Thyroid gland (tissue), 4 donors: ENCODE data around the gene DNAJB6. TPM values are rescaled to one million over a fixed set of nuclear protein-coding genes. Genes with fewer than 3 reads are reported as not detected.

Experiments
- DNase-seq, 2 donors: peaks; one replicate each; pipeline ENCODE4 v3.0.0-alpha.2; 2019
- H3K27ac ChIP-seq, 3 donors: fragments of 200-600 bp; sonication (generic); 1 replicate in 2 of 3; 2 replicates in 1 of 3; pipeline ENCODE4 v1.5.1; 2016 to 2019; ENCODE audit warnings: mild to moderate bottlenecking in 1 of 3, moderate library complexity in 1 of 3
- H3K27me3 ChIP-seq: fragments of 200-600 bp; sonication (generic); one replicate; pipeline ENCODE4 v1.5.1; 2019
- H3K36me3 ChIP-seq, 2 donors: fragments of 200-600 bp; sonication (generic); one replicate each; pipeline ENCODE4 v1.5.1; 2016 to 2019
- H3K4me1 ChIP-seq, 2 donors: fragments of 200-600 bp; sonication (generic); one replicate each; pipeline ENCODE4 v1.5.1; 2017 to 2019
- H3K4me3 ChIP-seq, 3 donors: fragments of 200-600 bp; sonication (generic); replicated peaks in 1 of 3; 1 replicate in 2 of 3; 2 replicates in 1 of 3; pipeline ENCODE4 v1.5.1; 2016; ENCODE audit warnings: mild to moderate bottlenecking in 1 of 3
- H3K9me3 ChIP-seq: fragments of 200-600 bp; sonication (generic); one replicate; pipeline ENCODE4 v1.5.1; 2017
- CTCF ChIP-seq, 6 experiments: fragments of 200-600 bp in 3 of 6; fragments of 450-650 bp in 3 of 6; sonication (generic) in 3 of 6; IDR thresholded peaks; one replicate each; pipeline ENCODE4 v1.5.1; 2016 to 2019; ENCODE audit warnings: antibody characterized with exemption in 6 of 6, mild to moderate bottlenecking in 2 of 6, inconsistent platforms in 1 of 6, moderate library complexity in 1 of 6
- POLR2A ChIP-seq, 2 donors: fragments of 450-650 bp; IDR thresholded peaks; one replicate each; pipeline ENCODE4 v1.6.1; 2017; ENCODE audit warnings: antibody characterized with exemption in 2 of 2, mild to moderate bottlenecking in 2 of 2, moderate library complexity in 1 of 2
- WGBS, 2 donors: methylation state at CpG; one replicate each; pipeline ENCODE4 v1.1.5; 2017; 5-methylcytosine and 5-hydroxymethylcytosine counted together
- intact Hi-C: fragments of 100-400 bp; cut with DNase I; formaldehyde crosslinking; loops from one replicate; pipeline ENCODE4 v1.15.1; 2023
- total RNA-seq, 4 donors: library from RNA; depleted of rRNA; stranded (reverse); fragments of >200 nt; gene quantifications; one replicate each; pipeline ENCODE4 v1.2.3, GENCODE V29; 2016

DNAJB6 gene
- total RNA-seq, 4 donors from 2014 or later: 80.7 to 92.7 (median 91.1) TPM

- DNase-seq: no peak
- Histone ChIP-seq H3K27ac (no peak overlapping the region), H3K9me3 (no peaks in the 10 kb centered on the region), H3K36me3 (peaks cover 10 to 11% of the 10 kb centered on the region in 2 donors), H3K4me1 (peaks cover 3% of the 10 kb centered on the region in 2 donors), H3K27me3 (no peaks in the 10 kb centered on the region), H3K4me3 (no peak overlapping the region)
- 83 to 84% methylated on average over 16 of the region's 16 CpGs for WGBS, 2 donors
- TF ChIP-seq POLR2A (IDR thresholded peaks at IDR 0.05) (no peak), CTCF (IDR thresholded peaks at IDR 0.05) (no peak)
- intact Hi-C loops: no loop called here
Measured at GRCh38 chr7:157378390-157378789, 41.6 kb downstream of the DNAJB6 start.

DNA sequence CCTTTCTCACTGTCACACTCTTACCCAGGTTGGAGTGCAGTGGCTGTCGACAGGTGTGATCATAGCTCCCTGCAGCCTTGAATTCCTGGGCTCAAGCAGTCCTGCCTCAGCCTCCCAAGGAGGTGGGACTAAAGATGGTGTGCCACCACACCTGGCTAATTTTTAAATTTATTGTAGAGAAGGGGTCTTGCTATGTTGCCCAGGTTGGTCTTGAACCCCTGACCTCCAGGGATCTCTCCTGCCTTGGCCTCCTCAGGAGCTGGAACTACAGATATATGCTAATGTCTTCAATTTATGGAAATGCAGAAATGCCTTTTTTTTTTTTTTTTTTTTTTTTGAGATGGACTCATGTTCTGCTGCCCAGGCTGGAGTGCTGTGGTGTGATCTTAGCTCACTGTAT lies 42.7 kb downstream of the DNAJB6 start:
- DNase-seq: no peak
- WGBS, 2 donors: 93 to 100% methylated on average over 1 of the region's 1 CpG
- intact Hi-C loops: no loop called here
- no peak for TF ChIP-seq POLR2A (IDR thresholded peaks at IDR 0.05)
- Histone ChIP-seq H3K36me3 (peaks cover 14% of the 10 kb centered on the region in 2 donors), H3K27ac (no peak overlapping the region), H3K4me1 (peaks cover 3% of the 10 kb centered on the region in 2 donors), H3K9me3 (no peaks in the 10 kb centered on the region), H3K4me3 (no peak overlapping the region), H3K27me3 (no peaks in the 10 kb centered on the region)

- peaks cover 16 to 18% of the 10 kb centered on the region in 2 donors for H3K36me3 ChIP-seq
- no peak overlapping the region for H3K4me3 ChIP-seq
- H3K9me3 ChIP-seq: no peaks in the 10 kb centered on the region
- H3K4me1 ChIP-seq: peaks cover 0 to 3% of the 10 kb centered on the region in 2 donors
- intact Hi-C loops: no loop called here
- no peaks in the 10 kb centered on the region for H3K27me3 ChIP-seq
- no peak overlapping the region for H3K27ac ChIP-seq
- DNase-seq: no peak
- 90% methylated on average over 7 of the region's 7 CpGs for WGBS, 2 donors
- TF ChIP-seq CTCF (IDR thresholded peaks at IDR 0.05) (no peak), POLR2A (IDR thresholded peaks at IDR 0.05) (no peak)
Measured at GRCh38 chr7:157380416-157380815, 43.6 kb downstream of the DNAJB6 start.

GRCh38 chr7:157383868-157384267 lies 47.1 kb downstream of the DNAJB6 start:
- Histone ChIP-seq H3K4me3 (no peak overlapping the region), H3K27me3 (no peaks in the 10 kb centered on the region), H3K4me1 (no peaks in the 10 kb centered on the region), H3K9me3 (no peaks in the 10 kb centered on the region), H3K27ac (no peak overlapping the region), H3K36me3 (peaks cover 16 to 23% of the 10 kb centered on the region in 2 donors)
- TF ChIP-seq CTCF (IDR thresholded peaks at IDR 0.05): no peak
- no peak for TF ChIP-seq POLR2A (IDR thresholded peaks at IDR 0.05)
- intact Hi-C loops: no loop called here
- no peak for DNase-seq
- 96 to 97% methylated on average over 5 of the region's 5 CpGs for WGBS, 2 donors

- Histone ChIP-seq H3K4me3 (no peak overlapping the region), H3K36me3 (peaks cover 16 to 23% of the 10 kb centered on the region in 2 donors), H3K27ac (no peak overlapping the region), H3K9me3 (no peaks in the 10 kb centered on the region), H3K27me3 (no peaks in the 10 kb centered on the region), H3K4me1 (no peaks in the 10 kb centered on the region)
- no peak for DNase-seq
- 48 to 66% methylated on average over 9 of the region's 9 CpGs for WGBS, 2 donors
- intact Hi-C loops: no loop called here
- TF ChIP-seq POLR2A (IDR thresholded peaks at IDR 0.05): no peak
- TF ChIP-seq CTCF (IDR thresholded peaks at IDR 0.05): no peak
Measured at GRCh38 chr7:157384301-157384700, 47.5 kb downstream of the DNAJB6 start.
